ENCODE results near the gene PRDM16. TPM values are rescaled to one million over a fixed set of nuclear protein-coding genes. Genes with fewer than 3 reads are reported as not detected.

PRDM16 gene
- total RNA-seq, 1 donor from 2014 or later: 84.2 TPM

- H3K4me3 ChIP-seq: peak overlapping the region in 1 of 2 donors; percentile 48
- no peaks in the 10 kb centered on the region for H3K36me3 ChIP-seq
- peaks cover 29 to 72% of the 10 kb centered on the region in 2 donors for H3K4me1 ChIP-seq
- H3K27ac ChIP-seq: peak overlapping the region; percentile 89 to 97
- TF ChIP-seq, protein P1, sequence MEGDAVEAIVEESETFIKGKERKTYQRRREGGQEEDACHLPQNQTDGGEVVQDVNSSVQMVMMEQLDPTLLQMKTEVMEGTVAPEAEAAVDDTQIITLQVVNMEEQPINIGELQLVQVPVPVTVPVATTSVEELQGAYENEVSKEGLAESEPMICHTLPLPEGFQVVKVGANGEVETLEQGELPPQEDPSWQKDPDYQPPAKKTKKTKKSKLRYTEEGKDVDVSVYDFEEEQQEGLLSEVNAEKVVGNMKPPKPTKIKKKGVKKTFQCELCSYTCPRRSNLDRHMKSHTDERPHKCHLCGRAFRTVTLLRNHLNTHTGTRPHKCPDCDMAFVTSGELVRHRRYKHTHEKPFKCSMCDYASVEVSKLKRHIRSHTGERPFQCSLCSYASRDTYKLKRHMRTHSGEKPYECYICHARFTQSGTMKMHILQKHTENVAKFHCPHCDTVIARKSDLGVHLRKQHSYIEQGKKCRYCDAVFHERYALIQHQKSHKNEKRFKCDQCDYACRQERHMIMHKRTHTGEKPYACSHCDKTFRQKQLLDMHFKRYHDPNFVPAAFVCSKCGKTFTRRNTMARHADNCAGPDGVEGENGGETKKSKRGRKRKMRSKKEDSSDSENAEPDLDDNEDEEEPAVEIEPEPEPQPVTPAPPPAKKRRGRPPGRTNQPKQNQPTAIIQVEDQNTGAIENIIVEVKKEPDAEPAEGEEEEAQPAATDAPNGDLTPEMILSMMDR (IDR thresholded peaks at IDR 0.05): no peak
- H3K27me3 ChIP-seq: no peaks in the 10 kb centered on the region
- peak in 1 of 2 donors; percentile 90 for DNase-seq (ENCODE audit: low spot score in 2 of 2)
- H3K9me3 ChIP-seq: no peaks in the 10 kb centered on the region
- intact Hi-C loops (cut with DNase I): loop anchor here (1.0 to 5.0 kb wide), 3 partner anchors 13 to 297 kb away; partner anchors contain the start of gene PRDM16
These were observed 297.4 kb downstream of the PRDM16 start for GRCh38 chr1:3366126-3367051.

- intact Hi-C loops (cut with DNase I): loop anchor here (5.0 kb wide), 1 partner anchor 180 kb away; no protein-coding TSS in a partner anchor
- Histone ChIP-seq H3K27me3 (no peaks in the 10 kb centered on the region), H3K9me3 (no peaks in the 10 kb centered on the region), H3K36me3 (no peaks in the 10 kb centered on the region), H3K4me1 (peaks cover 36 to 77% of the 10 kb centered on the region in 2 donors), H3K27ac (peak overlapping the region; percentile 89 to 97), H3K4me3 (no peak overlapping the region)
- TF ChIP-seq, protein P1 (IDR thresholded peaks at IDR 0.05): no peak
- no peak for DNase-seq (ENCODE audit: low spot score in 2 of 2)
These were observed 298.4 kb downstream of the PRDM16 start for GRCh38 chr1:3367376-3367775.

- no peaks in the 10 kb centered on the region for H3K9me3 ChIP-seq
- TF ChIP-seq, protein P1 (IDR thresholded peaks at IDR 0.05): no peak
- H3K27ac ChIP-seq: peak overlapping the region; percentile 89 to 97
- H3K36me3 ChIP-seq: no peaks in the 10 kb centered on the region
- no peaks in the 10 kb centered on the region for H3K27me3 ChIP-seq
- intact Hi-C loops (cut with DNase I): loop anchor here (5.0 kb wide), 1 partner anchor 181 kb away; no protein-coding TSS in a partner anchor
- no peak for DNase-seq (ENCODE audit: low spot score in 2 of 2)
- H3K4me1 ChIP-seq: peaks cover 42 to 83% of the 10 kb centered on the region in 2 donors
- no peak overlapping the region for H3K4me3 ChIP-seq
These were observed 299.1 kb downstream of the PRDM16 start for GRCh38 chr1:3368059-3368458.

- Histone ChIP-seq H3K4me3 (peak overlapping the region in 1 of 2 donors; percentile 21), H3K27me3 (no peaks in the 10 kb centered on the region), H3K4me1 (peaks cover 47 to 86% of the 10 kb centered on the region in 2 donors), H3K36me3 (no peaks in the 10 kb centered on the region), H3K27ac (peak overlapping the region; percentile 89 to 97), H3K9me3 (no peaks in the 10 kb centered on the region)
- DNase-seq (ENCODE audit: low spot score in 2 of 2): peak in 1 of 2 donors; percentile 85
- TF ChIP-seq, protein P1 (IDR thresholded peaks at IDR 0.05): no peak
- intact Hi-C loops (cut with DNase I): loop anchor here (1.0 to 5.0 kb wide), 3 partner anchors 18 to 182 kb away; no protein-coding TSS in a partner anchor
These were observed 299.9 kb downstream of the PRDM16 start for GRCh38 chr1:3368711-3369445.

GRCh38 chr1:3369446-3370076 is 300.6 kb downstream of the PRDM16 start:
- Histone ChIP-seq H3K27ac (peak overlapping the region; percentile 95 to 97), H3K27me3 (no peaks in the 10 kb centered on the region), H3K36me3 (no peaks in the 10 kb centered on the region), H3K9me3 (no peaks in the 10 kb centered on the region), H3K4me1 (peaks cover 47 to 86% of the 10 kb centered on the region in 2 donors), H3K4me3 (peak overlapping the region in 1 of 2 donors; percentile 21)
- TF ChIP-seq, protein P1 (IDR thresholded peaks at IDR 0.05): no peak
- DNase-seq (ENCODE audit: low spot score in 2 of 2): peak; percentile 79 to 96
- intact Hi-C loops (cut with DNase I): loop anchor here (1.0 to 5.0 kb wide), 3 partner anchors 18 to 182 kb away; no protein-coding TSS in a partner anchor

All from ascending aorta (tissue), 2 donors.